GM12865 (cell line): ENCODE results near the gene IL10RB.
"Not testable (repeated sequence)": the region's sequence is repeated elsewhere in the genome, so short reads cannot be mapped to it uniquely, and the experiment has no call there.

ENCODE experiments used
- DNase-seq: peaks from one replicate; pipeline ENCODE4 v3.0.0; 2010; ENCODE audit warnings: low read depth
- H3K4me3 ChIP-seq: 2 replicates; pipeline ENCODE4 v1.5.1; 2011; ENCODE audit warnings: mild to moderate bottlenecking, low read depth, low read length, control low read depth
- CTCF ChIP-seq: IDR thresholded peaks from 2 replicates; pipeline ENCODE4 v1.5.1; 2011; ENCODE audit warnings: low read length, control low read depth, low read depth, inconsistent platforms; ENCODE audit not compliant: insufficient read depth; ENCODE audit errors: missing control alignments

The IL10RB gene

GRCh38 chr21:33241846-33242245, 24.3 kb upstream of the IL10RB start:
- no peak overlapping the region for H3K4me3 ChIP-seq
- no peak for DNase-seq
- no peak for TF ChIP-seq CTCF

GRCh38 chr21:33242846-33243245, 23.3 kb upstream of the IL10RB start:
- not testable (repeated sequence) for H3K4me3 ChIP-seq, DNase-seq

- H3K4me3 ChIP-seq: no peak overlapping the region
- no peak for TF ChIP-seq CTCF
- no peak for DNase-seq
Observed at GRCh38 chr21:33244082-33244778, 21.9 kb upstream of the IL10RB start.

GRCh38 chr21:33244779-33245105, 21.4 kb upstream of the IL10RB start:
- no peak overlapping the region for H3K4me3 ChIP-seq
- no peak for TF ChIP-seq CTCF
- DNase-seq: no peak

- TF ChIP-seq CTCF: no peak
- H3K4me3 ChIP-seq: no peak overlapping the region
- no peak for DNase-seq
Observed at GRCh38 chr21:33245289-33245918, 20.8 kb upstream of the IL10RB start.

- no peak for DNase-seq
- TF ChIP-seq CTCF: no peak
- H3K4me3 ChIP-seq: no peak overlapping the region
Observed at GRCh38 chr21:33246506-33246905, 19.7 kb upstream of the IL10RB start.

- no peak for DNase-seq
- no peak for TF ChIP-seq CTCF
Observed at GRCh38 chr21:33246963-33247362, 19.2 kb upstream of the IL10RB start.

More at GRCh38 chr21:33246963-33247362, 19.2 kb upstream of the IL10RB start:
- no peak overlapping the region for H3K4me3 ChIP-seq
